Thyroid gland (tissue), 4 donors: ENCODE results near the gene ADGRG6. TPM values are rescaled to one million over a fixed set of nuclear protein-coding genes. Genes with fewer than 3 reads are reported as not detected.

Experiments
- DNase-seq, 2 donors: peaks; one replicate each; pipeline ENCODE4 v3.0.0-alpha.2; 2019
- H3K27ac ChIP-seq, 3 donors: fragments of 200-600 bp; sonication (generic); 1 replicate in 2 of 3; 2 replicates in 1 of 3; pipeline ENCODE4 v1.5.1; 2016 to 2019; ENCODE audit warnings: mild to moderate bottlenecking in 1 of 3, moderate library complexity in 1 of 3
- H3K27me3 ChIP-seq: fragments of 200-600 bp; sonication (generic); one replicate; pipeline ENCODE4 v1.5.1; 2019
- H3K36me3 ChIP-seq, 2 donors: fragments of 200-600 bp; sonication (generic); one replicate each; pipeline ENCODE4 v1.5.1; 2016 to 2019
- H3K4me1 ChIP-seq, 2 donors: fragments of 200-600 bp; sonication (generic); one replicate each; pipeline ENCODE4 v1.5.1; 2017 to 2019
- H3K4me3 ChIP-seq, 3 donors: fragments of 200-600 bp; sonication (generic); replicated peaks in 1 of 3; 1 replicate in 2 of 3; 2 replicates in 1 of 3; pipeline ENCODE4 v1.5.1; 2016; ENCODE audit warnings: mild to moderate bottlenecking in 1 of 3
- H3K9me3 ChIP-seq: fragments of 200-600 bp; sonication (generic); one replicate; pipeline ENCODE4 v1.5.1; 2017
- CTCF ChIP-seq, 6 experiments: fragments of 200-600 bp in 3 of 6; fragments of 450-650 bp in 3 of 6; sonication (generic) in 3 of 6; IDR thresholded peaks; one replicate each; pipeline ENCODE4 v1.5.1; 2016 to 2019; ENCODE audit warnings: antibody characterized with exemption in 6 of 6, mild to moderate bottlenecking in 2 of 6, inconsistent platforms in 1 of 6, moderate library complexity in 1 of 6
- POLR2A ChIP-seq, 2 donors: fragments of 450-650 bp; IDR thresholded peaks; one replicate each; pipeline ENCODE4 v1.6.1; 2017; ENCODE audit warnings: antibody characterized with exemption in 2 of 2, mild to moderate bottlenecking in 2 of 2, moderate library complexity in 1 of 2
- WGBS, 2 donors: methylation state at CpG; one replicate each; pipeline ENCODE4 v1.1.5; 2017; 5-methylcytosine and 5-hydroxymethylcytosine counted together
- intact Hi-C: fragments of 100-400 bp; cut with DNase I; formaldehyde crosslinking; loops from one replicate; pipeline ENCODE4 v1.15.1; 2023
- total RNA-seq, 4 donors: library from RNA; depleted of rRNA; stranded (reverse); fragments of >200 nt; gene quantifications; one replicate each; pipeline ENCODE4 v1.2.3, GENCODE V29; 2016

The ADGRG6 gene
- total RNA-seq, 4 donors from 2014 or later = 2.9 to 10.5 (median 7.1) TPM

DNA sequence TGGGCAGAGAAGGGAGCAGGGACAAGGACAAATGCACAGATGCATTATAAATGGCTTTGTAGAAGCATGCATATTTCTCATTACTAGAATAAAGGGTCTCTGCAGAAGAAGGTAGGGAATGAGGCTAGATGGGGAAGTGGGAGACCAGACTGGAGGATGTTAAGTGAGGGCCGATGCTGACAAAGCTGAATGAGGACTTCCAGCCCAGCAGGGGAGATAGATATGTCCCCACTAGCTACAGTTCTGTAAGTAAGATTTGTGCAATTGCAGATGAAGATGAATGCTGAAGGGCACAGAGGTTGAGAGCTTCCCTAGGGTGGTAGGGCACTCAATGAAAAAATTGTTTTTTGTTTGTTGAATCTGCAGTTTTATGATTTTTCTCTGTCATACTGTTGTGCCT, 16.9 kb downstream of the ADGRG6 start:
- Histone ChIP-seq H3K4me1 (no peaks in the 10 kb centered on the region), H3K36me3 (no peaks in the 10 kb centered on the region), H3K27ac (no peak overlapping the region), H3K9me3 (no peaks in the 10 kb centered on the region), H3K4me3 (no peak overlapping the region), H3K27me3 (no peaks in the 10 kb centered on the region)
- TF ChIP-seq POLR2A (IDR thresholded peaks at IDR 0.05) = no peak
- no peak for TF ChIP-seq CTCF (IDR thresholded peaks at IDR 0.05)
- WGBS, 2 donors = 76 to 89% methylated on average over 1 of the region's 1 CpG
- DNase-seq = no peak
- intact Hi-C loops = no loop called here

DNA sequence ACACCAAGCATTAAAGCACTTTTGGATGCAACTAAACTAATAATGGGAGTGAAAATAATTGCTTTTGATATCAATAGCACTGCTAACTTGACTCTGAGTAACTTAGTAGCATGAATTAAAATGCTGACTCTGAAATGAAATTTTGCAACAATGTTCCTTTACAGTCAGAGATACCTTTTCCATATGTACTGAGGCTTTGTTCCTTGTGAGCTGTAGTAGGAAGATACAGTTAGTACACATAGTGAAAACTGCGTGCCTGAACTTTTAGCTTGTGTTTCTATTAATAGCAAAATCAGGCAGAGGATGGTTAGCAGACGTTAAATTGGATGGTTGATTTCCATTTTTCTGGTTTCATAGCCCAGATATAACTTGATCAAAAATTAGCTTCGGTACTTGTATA, 18.6 kb downstream of the ADGRG6 start:
- Histone ChIP-seq H3K36me3 (no peaks in the 10 kb centered on the region), H3K9me3 (no peaks in the 10 kb centered on the region), H3K27me3 (no peaks in the 10 kb centered on the region), H3K4me1 (no peaks in the 10 kb centered on the region), H3K27ac (no peak overlapping the region), H3K4me3 (no peak overlapping the region)
- TF ChIP-seq CTCF (IDR thresholded peaks at IDR 0.05) (no peak), POLR2A (IDR thresholded peaks at IDR 0.05) (no peak)
- intact Hi-C loops = no loop called here
- WGBS, 2 donors = 85 to 87% methylated on average over 3 of the region's 3 CpGs
- no peak for DNase-seq

DNA sequence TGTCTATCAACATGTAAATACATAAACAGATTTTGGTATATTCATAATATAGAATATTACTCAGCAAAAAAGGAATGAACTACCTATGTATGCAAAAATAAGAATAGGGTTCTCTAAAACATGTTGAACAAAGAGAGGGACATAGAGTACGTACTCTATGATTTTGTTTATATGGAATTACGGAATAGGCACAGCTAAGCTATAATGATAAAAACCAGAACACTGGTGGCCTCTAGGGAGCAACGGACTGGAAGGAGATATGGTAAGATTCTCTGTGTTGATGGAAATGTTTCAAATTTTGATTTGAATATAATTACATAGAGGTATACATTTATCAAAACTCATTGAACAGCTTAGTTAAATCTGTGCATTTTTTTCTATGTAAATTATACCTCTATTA, 19.6 kb downstream of the ADGRG6 start:
- TF ChIP-seq CTCF (IDR thresholded peaks at IDR 0.05) (no peak), POLR2A (IDR thresholded peaks at IDR 0.05) (no peak)
- no peak for DNase-seq
- intact Hi-C loops = no loop called here
- H3K27ac ChIP-seq = no peak overlapping the region
- no peak overlapping the region for H3K4me3 ChIP-seq
- 84 to 87% methylated on average over 3 of the region's 3 CpGs for WGBS, 2 donors
- H3K9me3 ChIP-seq = no peaks in the 10 kb centered on the region
- H3K27me3 ChIP-seq = no peaks in the 10 kb centered on the region
- no peaks in the 10 kb centered on the region for H3K36me3 ChIP-seq
- no peaks in the 10 kb centered on the region for H3K4me1 ChIP-seq

DNA sequence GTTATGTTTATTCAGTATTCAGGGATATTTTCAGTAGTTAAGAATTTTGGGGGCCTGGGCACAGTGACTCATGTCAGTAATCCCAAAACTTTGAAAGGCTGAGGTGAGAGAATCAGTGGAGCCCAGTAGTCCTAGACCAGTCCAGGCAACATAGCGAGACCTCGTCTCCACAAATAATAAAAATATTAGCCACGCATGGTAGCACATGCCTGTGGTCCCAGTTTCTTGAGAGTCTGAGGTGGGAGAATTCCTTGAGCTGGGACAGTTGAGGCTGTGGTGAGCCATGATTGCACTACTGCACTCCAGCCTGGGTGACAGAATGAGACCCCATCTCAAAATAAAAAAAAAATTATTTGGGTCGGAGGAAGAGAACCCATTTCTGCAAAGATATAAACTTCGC, 20.3 kb downstream of the ADGRG6 start:
- Histone ChIP-seq H3K4me1 (no peaks in the 10 kb centered on the region), H3K9me3 (no peaks in the 10 kb centered on the region), H3K4me3 (no peak overlapping the region), H3K27ac (no peak overlapping the region), H3K36me3 (no peaks in the 10 kb centered on the region), H3K27me3 (no peaks in the 10 kb centered on the region)
- DNase-seq = no peak
- TF ChIP-seq CTCF (IDR thresholded peaks at IDR 0.05) (no peak), POLR2A (IDR thresholded peaks at IDR 0.05) (no peak)
- 88 to 89% methylated on average over 5 of the region's 5 CpGs for WGBS, 2 donors
- intact Hi-C loops = no loop called here

- TF ChIP-seq POLR2A (IDR thresholded peaks at IDR 0.05) = no peak
- TF ChIP-seq CTCF (IDR thresholded peaks at IDR 0.05) = no peak
- no peak for DNase-seq
- H3K36me3 ChIP-seq = no peaks in the 10 kb centered on the region
- H3K27me3 ChIP-seq = no peaks in the 10 kb centered on the region
- intact Hi-C loops = no loop called here
- no peak overlapping the region for H3K27ac ChIP-seq
- no peak overlapping the region for H3K4me3 ChIP-seq
- no peaks in the 10 kb centered on the region for H3K4me1 ChIP-seq
- no peaks in the 10 kb centered on the region for H3K9me3 ChIP-seq
Observed at GRCh38 chr6:142322504-142323198, 20.8 kb downstream of the ADGRG6 start.
